A673 (cell line): ENCODE measurements around the gene ZCCHC10.

ENCODE experiments used
- EZH2 ChIP-seq: fragments of 200-600 bp; sonication (generic); IDR thresholded peaks from 2 replicates; pipeline ENCODE4 v1.6.1; 2017; ENCODE audit warnings: borderline replicate concordance, low read depth, mild to moderate bottlenecking, mixed read lengths, antibody characterized with exemption, low read length; ENCODE audit not compliant: poor library complexity, severe bottlenecking
- TF ChIP-seq, protein P1 (sequence below): fragments of 300-800, 200-600 bp; sonication (generic); conservative IDR thresholded peaks from 2 replicates; pipeline ENCODE4 v1.5.1; 2017; ENCODE audit warnings: low read depth, mild to moderate bottlenecking, antibody characterized with exemption, low read length, moderate library complexity, mixed read lengths

DNA sequence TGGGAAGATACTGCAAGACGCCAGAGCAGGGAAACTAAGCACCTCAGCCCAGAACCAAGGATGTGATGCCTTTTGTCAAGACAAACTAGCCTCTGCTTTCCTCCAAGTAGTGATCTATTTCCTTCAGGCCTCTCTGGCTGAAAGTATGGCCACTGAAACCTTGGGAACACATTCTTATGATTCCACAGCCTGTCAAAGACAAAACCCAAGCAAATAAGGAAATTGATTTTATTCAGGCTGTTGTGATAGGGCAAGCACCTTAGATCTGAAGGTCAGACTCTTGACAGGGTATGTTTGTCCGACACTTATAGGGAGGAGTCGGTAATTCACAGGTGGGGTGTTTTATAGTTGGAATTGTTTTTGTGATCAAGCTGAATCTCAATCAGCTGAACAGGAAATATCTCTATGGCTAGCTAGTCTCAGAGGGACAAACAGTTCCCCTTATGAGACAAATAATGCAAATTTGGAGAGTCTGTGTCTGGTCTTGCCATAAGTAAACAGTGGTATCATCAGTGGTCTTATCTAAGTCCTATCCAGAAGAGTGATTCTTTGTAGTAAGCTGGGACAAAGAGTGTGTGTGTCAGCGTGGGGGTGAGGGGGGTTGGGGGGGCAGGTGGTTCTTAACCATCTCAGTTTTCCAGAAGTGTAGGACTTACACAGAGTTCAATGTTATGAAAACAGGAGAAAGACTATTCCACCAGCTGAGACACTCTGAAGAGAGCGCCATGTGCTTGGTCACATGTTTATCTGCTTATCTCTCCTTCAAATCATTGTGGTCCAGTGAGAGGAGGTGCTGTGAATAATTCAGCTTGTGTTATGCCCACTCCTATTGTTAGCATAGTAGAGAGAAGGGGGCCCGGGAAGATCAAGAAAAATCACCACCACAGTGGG lies 6.7 kb upstream of the ZCCHC10 start:
- no peak for TF ChIP-seq EZH2
- TF ChIP-seq, protein P1, sequence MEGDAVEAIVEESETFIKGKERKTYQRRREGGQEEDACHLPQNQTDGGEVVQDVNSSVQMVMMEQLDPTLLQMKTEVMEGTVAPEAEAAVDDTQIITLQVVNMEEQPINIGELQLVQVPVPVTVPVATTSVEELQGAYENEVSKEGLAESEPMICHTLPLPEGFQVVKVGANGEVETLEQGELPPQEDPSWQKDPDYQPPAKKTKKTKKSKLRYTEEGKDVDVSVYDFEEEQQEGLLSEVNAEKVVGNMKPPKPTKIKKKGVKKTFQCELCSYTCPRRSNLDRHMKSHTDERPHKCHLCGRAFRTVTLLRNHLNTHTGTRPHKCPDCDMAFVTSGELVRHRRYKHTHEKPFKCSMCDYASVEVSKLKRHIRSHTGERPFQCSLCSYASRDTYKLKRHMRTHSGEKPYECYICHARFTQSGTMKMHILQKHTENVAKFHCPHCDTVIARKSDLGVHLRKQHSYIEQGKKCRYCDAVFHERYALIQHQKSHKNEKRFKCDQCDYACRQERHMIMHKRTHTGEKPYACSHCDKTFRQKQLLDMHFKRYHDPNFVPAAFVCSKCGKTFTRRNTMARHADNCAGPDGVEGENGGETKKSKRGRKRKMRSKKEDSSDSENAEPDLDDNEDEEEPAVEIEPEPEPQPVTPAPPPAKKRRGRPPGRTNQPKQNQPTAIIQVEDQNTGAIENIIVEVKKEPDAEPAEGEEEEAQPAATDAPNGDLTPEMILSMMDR = no peak
